ENCODE measurements around the gene PLCD3. TPM values are rescaled to one million over a fixed set of nuclear protein-coding genes. Genes with fewer than 3 reads are reported as not detected.

The PLCD3 gene
- total RNA-seq, 3 donors from 2014 or later = 30.8 to 62.2 (median 41.1) TPM

Other genes with a start within 250 kb of the PLCD3 start
- gene EFTUD2, start 233.1 kb downstream of the PLCD3 start, total RNA-seq = 10 to 100 TPM; 58.1 to 71.4 (median 60.0) TPM
- gene GFAP, start 217.0 kb downstream of the PLCD3 start, total RNA-seq = 10 to 100 TPM in 2 of 3 donors, 1 to 10 TPM in 1; 4.2 to 37.0 (median 11.8) TPM
- gene KIF18B, start 184.7 kb downstream of the PLCD3 start, total RNA-seq = under 1 TPM in 2 of 3 donors, not detected in 1; 0.15 to 0.64 TPM
- gene C1QL1, start 164.2 kb downstream of the PLCD3 start, total RNA-seq = 1 to 10 TPM in 1 of 3 donors, under 1 TPM in 1, not detected in 1; 0.98 to 7.2 TPM
- gene DCAKD, start 80.9 kb downstream of the PLCD3 start, total RNA-seq = 10 to 100 TPM; 44.0 to 76.8 (median 48.2) TPM
- gene NMT1, start 71.2 kb downstream of the PLCD3 start, total RNA-seq = 100 to 1,000 TPM in 1 of 3 donors, 10 to 100 TPM in 2; 81.9 to 130 (median 84.0) TPM
- 10 to 100 TPM; 13.8 to 28.8 (median 15.7) TPM for gene ACBD4, start 3.2 kb upstream of the PLCD3 start, total RNA-seq
- 10 to 100 TPM; 21.3 to 35.6 (median 33.4) TPM for gene HEXIM1, start 16.0 kb upstream of the PLCD3 start, total RNA-seq
- 10 to 100 TPM in 2 of 3 donors, 1 to 10 TPM in 1; 6.6 to 13.3 (median 13.2) TPM for gene HEXIM2, start 29.4 kb upstream of the PLCD3 start, total RNA-seq
- 10 to 100 TPM in 2 of 3 donors, 1 to 10 TPM in 1; 9.2 to 31.2 (median 10.8) TPM for gene FMNL1, start 89.4 kb upstream of the PLCD3 start, total RNA-seq
- gene SPATA32, start 129.6 kb upstream of the PLCD3 start, total RNA-seq = under 1 TPM in 1 of 3 donors, not detected in 2; 0.44 TPM
- gene MAP3K14, start 184.5 kb upstream of the PLCD3 start, total RNA-seq = 10 to 100 TPM in 1 of 3 donors, 1 to 10 TPM in 2; 4.3 to 12.3 (median 6.9) TPM